Fibroblast of lung (primary cell): ENCODE results near the gene WHRN. TPM values are rescaled to one million over a fixed set of nuclear protein-coding genes. Genes with fewer than 3 reads are reported as not detected.
A peak's percentile ranks its signal among the peaks of the same experiment; 100 is the strongest.

Source experiments
- DNase-seq, 2 donors: peaks; one replicate each; pipeline versions ENCODE4 v3.0.0 to v3.0.0-alpha.2; 2010; ENCODE audit warnings: low read depth in 2 of 2
- H2AFZ ChIP-seq: 2 replicates; pipeline ENCODE4 v1.5.1; 2012; ENCODE audit warnings: low read length, control low read depth, inconsistent platforms
- H3K27ac ChIP-seq: 2 replicates; pipeline ENCODE4 v1.5.1; 2011; ENCODE audit warnings: low read length, control low read depth; ENCODE audit not compliant: insufficient read depth
- H3K27me3 ChIP-seq: 2 replicates; pipeline ENCODE4 v1.5.1; 2011; ENCODE audit warnings: mild to moderate bottlenecking, low read length; ENCODE audit not compliant: control insufficient read depth, insufficient read depth
- H3K36me3 ChIP-seq: 2 replicates; pipeline ENCODE4 v1.5.1; 2011; ENCODE audit warnings: low read length; ENCODE audit not compliant: control insufficient read depth, insufficient read depth
- H3K4me1 ChIP-seq: 2 replicates; pipeline ENCODE4 v1.5.1; 2011; ENCODE audit warnings: low read length; ENCODE audit not compliant: control insufficient read depth, insufficient read depth; ENCODE audit errors: extremely low read depth
- H3K4me2 ChIP-seq: 2 replicates; pipeline ENCODE4 v1.5.1; 2011; ENCODE audit warnings: low read length, control low read depth; ENCODE audit not compliant: insufficient read depth; ENCODE audit errors: extremely low read depth
- H3K4me3 ChIP-seq, 4 experiments: fragments of 200-600 bp in 1 of 4; sonication (generic) in 1 of 4; replicated peaks in 1 of 4; 2 replicates each; pipeline ENCODE4 v1.5.1; 2011 to 2016; ENCODE audit warnings: low read length in 4 of 4, low read depth in 3 of 4, mild to moderate bottlenecking in 3 of 4, control low read depth in 2 of 4, inconsistent platforms in 1 of 4, mixed read lengths in 1 of 4; ENCODE audit not compliant: insufficient read depth in 1 of 4; ENCODE audit errors: control extremely low read depth in 1 of 4
- H3K79me2 ChIP-seq: 2 replicates; pipeline ENCODE4 v1.5.1; 2012; ENCODE audit warnings: mild to moderate bottlenecking, low read length, inconsistent platforms; ENCODE audit not compliant: control insufficient read depth, insufficient read depth
- H3K9ac ChIP-seq: 2 replicates; pipeline ENCODE4 v1.5.1; 2011; ENCODE audit warnings: mild to moderate bottlenecking, low read length, control low read depth; ENCODE audit not compliant: insufficient read depth
- H3K9me3 ChIP-seq: 2 replicates; pipeline ENCODE4 v1.5.1; 2012; ENCODE audit warnings: low read depth, low read length; ENCODE audit not compliant: control insufficient read depth, insufficient read depth
- H4K20me1 ChIP-seq: 2 replicates; pipeline ENCODE4 v1.5.1; 2011; ENCODE audit warnings: low read length; ENCODE audit not compliant: control insufficient read depth, insufficient read depth; ENCODE audit errors: extremely low read depth
- EZH2 ChIP-seq: IDR thresholded peaks from 2 replicates; pipeline ENCODE4 v1.5.1; 2012; ENCODE audit warnings: low read length, control low read depth, mild to moderate bottlenecking; ENCODE audit errors: missing control alignments
- polyA plus RNA-seq, 2 donors: library from polyadenylated mRNA; depleted of rRNA in 1 of 2; stranded (reverse) in 1 of 2; unstranded in 1 of 2; fragments of >200 nt; gene quantifications; 2 replicates each; pipeline ENCODE4 v1.2.1, GENCODE V29; 2011 to 2012; ENCODE audit warnings: missing spikeins in 1 of 2
- total RNA-seq: library from RNA; depleted of rRNA; stranded (reverse); fragments of >200 nt; gene quantifications from 2 replicates; pipeline ENCODE4 v1.2.1, GENCODE V29; 2014
- TF ChIP-seq, protein P1 (sequence below), 2 donors: IDR thresholded peaks in 1 of 2; conservative IDR thresholded peaks in 1 of 2; 1 replicate in 1 of 2; 2 replicates in 1 of 2; pipeline ENCODE4 v1.5.1; 2011 to 2012; ENCODE audit warnings: low read length in 2 of 2, control low read depth in 1 of 2, inconsistent platforms in 1 of 2, low read depth in 1 of 2, mild to moderate bottlenecking in 1 of 2

WHRN gene
- total and polyA plus RNA-seq, 2 donors (not counting 1 experiment from before 2014, with no cell fraction given), result 0.16 to 1.8 TPM

DNA sequence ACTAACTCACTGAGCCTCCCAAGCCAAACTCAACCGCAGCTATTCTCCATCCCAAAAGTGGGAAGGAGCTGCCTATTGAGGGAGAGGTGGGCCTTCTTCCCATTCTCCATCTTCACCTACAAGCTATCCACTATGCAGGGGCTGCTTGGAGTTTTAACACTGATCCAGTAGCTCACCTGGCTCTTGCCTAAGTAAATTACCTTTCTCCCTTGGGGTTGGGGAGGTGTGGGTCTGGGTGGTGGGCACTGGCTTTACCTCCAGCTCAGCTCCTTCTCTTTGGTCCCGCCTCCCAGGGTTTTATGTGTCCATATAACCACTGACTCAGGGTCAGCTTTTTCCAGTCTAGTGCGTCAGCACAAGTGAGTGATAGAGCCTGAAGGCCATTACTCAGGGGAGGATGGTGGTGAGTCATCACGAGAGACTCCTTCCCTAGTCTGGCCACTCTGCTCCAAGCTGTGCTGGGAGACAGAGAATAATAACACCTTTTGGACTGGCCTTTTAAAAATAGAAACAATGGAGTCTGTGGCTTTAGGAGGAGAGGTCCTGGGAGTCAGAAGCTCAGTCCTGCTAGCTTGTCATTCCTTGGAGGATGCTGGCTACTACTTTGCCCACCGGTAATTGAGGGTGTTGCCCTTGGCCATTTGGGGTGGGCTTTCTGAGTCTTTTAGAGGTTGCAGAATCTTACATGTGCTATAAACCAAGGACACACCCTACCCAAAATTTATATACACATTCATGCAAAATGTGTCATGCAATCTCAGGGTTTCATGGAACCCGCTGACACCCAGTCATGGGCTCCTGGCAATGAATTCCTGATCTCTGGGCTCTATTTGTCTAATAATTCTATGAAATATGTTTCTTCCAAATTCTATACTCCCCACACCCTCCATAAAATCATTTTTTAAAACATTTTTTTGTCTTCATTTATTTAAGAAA, 46.7 kb upstream of the WHRN start:
- no peak overlapping the region for H2AFZ ChIP-seq
- H3K36me3 ChIP-seq, result no peaks in the 10 kb centered on the region
- peaks cover 5% of the 10 kb centered on the region for H3K4me1 ChIP-seq
- H4K20me1 ChIP-seq, result no peaks in the 10 kb centered on the region
- H3K9ac ChIP-seq, result no peak overlapping the region
- H3K27me3 ChIP-seq, result peaks cover 9% of the 10 kb centered on the region
- peak; percentile 98 to 99 for DNase-seq
- no peaks in the 10 kb centered on the region for H3K79me2 ChIP-seq
- no peaks in the 10 kb centered on the region for H3K9me3 ChIP-seq
- no peak overlapping the region for H3K4me3 ChIP-seq
- H3K27ac ChIP-seq, result peak overlapping the region; percentile 19
- no peak overlapping the region for H3K4me2 ChIP-seq
- TF ChIP-seq EZH2, result no peak
- TF ChIP-seq, protein P1, sequence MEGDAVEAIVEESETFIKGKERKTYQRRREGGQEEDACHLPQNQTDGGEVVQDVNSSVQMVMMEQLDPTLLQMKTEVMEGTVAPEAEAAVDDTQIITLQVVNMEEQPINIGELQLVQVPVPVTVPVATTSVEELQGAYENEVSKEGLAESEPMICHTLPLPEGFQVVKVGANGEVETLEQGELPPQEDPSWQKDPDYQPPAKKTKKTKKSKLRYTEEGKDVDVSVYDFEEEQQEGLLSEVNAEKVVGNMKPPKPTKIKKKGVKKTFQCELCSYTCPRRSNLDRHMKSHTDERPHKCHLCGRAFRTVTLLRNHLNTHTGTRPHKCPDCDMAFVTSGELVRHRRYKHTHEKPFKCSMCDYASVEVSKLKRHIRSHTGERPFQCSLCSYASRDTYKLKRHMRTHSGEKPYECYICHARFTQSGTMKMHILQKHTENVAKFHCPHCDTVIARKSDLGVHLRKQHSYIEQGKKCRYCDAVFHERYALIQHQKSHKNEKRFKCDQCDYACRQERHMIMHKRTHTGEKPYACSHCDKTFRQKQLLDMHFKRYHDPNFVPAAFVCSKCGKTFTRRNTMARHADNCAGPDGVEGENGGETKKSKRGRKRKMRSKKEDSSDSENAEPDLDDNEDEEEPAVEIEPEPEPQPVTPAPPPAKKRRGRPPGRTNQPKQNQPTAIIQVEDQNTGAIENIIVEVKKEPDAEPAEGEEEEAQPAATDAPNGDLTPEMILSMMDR (conservative IDR thresholded peaks at IDR 0.05 in 1 of 2, IDR thresholded peaks at IDR 0.05 in 1 of 2; ENCODE audit: low read depth in 1 of 2, low read length in 2 of 2), result no peak

DNA sequence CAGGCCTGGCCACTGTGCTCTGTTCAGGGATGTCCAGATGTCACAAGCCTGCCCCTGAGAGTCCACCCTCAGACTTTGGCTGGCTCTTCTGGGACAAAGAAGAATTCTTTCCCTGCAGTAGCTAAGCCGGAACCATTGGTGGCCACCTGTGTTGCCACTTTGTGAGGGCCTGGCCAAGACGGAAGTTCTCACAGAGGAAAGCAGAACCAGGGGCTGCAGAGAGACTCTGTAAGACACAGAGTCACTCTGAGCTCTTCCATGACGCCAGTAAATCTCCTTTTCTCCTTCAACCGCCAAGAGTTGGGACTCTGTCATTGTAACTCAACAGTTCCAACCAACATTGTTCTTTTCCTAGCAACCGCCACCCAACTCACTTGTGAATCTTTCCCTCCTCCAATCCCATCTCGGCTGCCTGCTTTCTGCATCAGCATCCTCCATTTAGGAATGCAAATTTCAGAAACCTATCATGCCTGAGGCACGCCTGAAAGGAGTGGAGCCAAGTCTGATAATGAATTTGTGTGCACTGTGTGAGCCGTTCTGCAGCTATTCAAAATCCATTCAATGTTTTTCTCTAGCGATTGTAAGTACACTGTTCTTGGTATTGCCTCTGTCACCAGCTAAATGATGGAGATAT, 44.5 kb upstream of the WHRN start:
- Histone ChIP-seq H3K4me3 (no peak overlapping the region), H4K20me1 (no peaks in the 10 kb centered on the region), H3K9ac (no peak overlapping the region), H3K4me2 (no peak overlapping the region), H3K79me2 (no peaks in the 10 kb centered on the region), H2AFZ (no peak overlapping the region), H3K4me1 (peaks cover 5% of the 10 kb centered on the region), H3K36me3 (no peaks in the 10 kb centered on the region), H3K27ac (no peak overlapping the region), H3K9me3 (no peaks in the 10 kb centered on the region), H3K27me3 (peaks cover 14% of the 10 kb centered on the region)
- peak in 1 of 2 donors; percentile 79 for DNase-seq
- no peak for TF ChIP-seq EZH2
- TF ChIP-seq, protein P1 (conservative IDR thresholded peaks at IDR 0.05 in 1 of 2, IDR thresholded peaks at IDR 0.05 in 1 of 2; ENCODE audit: low read depth in 1 of 2, low read length in 2 of 2), result no peak

DNA sequence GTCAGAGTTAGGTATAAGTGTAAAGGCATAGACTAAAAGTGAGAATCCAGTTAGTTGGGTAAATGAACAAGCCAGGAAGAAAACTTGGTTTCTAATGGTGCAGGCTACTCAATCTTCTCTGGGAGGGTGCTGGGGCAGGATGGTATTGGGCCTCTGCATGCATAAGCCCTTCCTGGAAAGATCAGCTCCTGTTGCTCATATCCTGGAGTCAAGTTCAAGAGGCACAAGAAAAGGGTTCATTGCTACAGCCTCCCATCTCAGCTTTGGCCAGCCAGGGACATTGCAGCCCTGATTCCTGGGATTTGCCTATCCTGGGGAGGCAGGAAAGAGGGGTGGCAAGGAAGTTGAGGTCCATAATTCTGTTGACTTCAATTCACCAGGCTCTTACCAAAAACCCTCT, 41.6 kb upstream of the WHRN start:
- H3K4me1 ChIP-seq, result peaks cover 2% of the 10 kb centered on the region
- no peak overlapping the region for H3K9ac ChIP-seq
- H3K79me2 ChIP-seq, result no peaks in the 10 kb centered on the region
- TF ChIP-seq, protein P1 (conservative IDR thresholded peaks at IDR 0.05 in 1 of 2, IDR thresholded peaks at IDR 0.05 in 1 of 2; ENCODE audit: low read depth in 1 of 2, low read length in 2 of 2), result no peak
- TF ChIP-seq EZH2, result no peak
- no peak overlapping the region for H3K4me2 ChIP-seq
- no peak for DNase-seq
- peaks cover 18% of the 10 kb centered on the region for H3K27me3 ChIP-seq
- H2AFZ ChIP-seq, result no peak overlapping the region
- H4K20me1 ChIP-seq, result no peaks in the 10 kb centered on the region
- H3K9me3 ChIP-seq, result no peaks in the 10 kb centered on the region
- H3K27ac ChIP-seq, result no peak overlapping the region
- no peak overlapping the region for H3K4me3 ChIP-seq
- H3K36me3 ChIP-seq, result no peaks in the 10 kb centered on the region
